Brain pericyte (primary cell): ENCODE data around the gene TRIM33.

Source experiments
- DNase-seq: peaks from one replicate; pipeline ENCODE4 v3.0.0-alpha.2; 2012; ENCODE audit warnings: low read depth, low spot score

The TRIM33 gene

DNA sequence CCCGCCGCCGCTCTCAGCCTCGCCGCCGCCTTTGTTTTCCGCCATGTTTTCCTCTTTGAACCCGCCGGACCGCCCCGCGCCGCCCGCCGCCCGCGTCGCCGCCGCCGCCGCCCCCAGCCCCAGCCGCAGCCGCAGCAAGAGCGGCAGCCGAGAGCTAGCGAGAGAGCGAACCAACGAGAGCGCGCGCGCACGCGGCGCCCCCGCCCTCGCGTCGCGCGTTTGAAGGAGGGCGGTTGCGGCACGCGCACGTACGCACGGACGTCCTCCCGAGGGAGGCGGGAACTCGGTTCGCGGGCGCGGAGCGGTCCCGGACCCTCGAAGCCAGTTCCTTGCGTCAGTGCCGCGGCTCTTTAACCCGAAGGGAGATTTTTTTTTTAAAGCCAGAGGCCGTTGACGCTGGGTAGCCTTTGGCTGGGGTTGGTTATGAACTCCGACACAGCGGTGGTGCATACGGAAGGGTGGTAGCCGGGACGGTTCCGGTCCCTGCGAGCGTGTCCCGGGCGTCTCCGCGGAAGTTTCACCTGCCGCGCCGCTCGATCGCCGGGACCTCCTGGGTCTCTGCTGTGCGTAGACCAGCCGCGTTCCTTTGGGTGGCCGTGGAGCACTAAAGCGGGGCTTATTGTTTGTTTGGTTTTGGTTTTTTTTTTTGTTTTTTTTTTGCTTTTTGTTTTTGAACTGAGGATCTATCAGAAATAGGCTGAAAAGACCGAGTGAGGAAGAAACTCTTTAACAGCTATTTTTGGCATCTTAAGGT lies at the start of gene TRIM33:
TSS of gene TRIM33 (minus strand) at position 172 of the 754 bp plus-strand sequence. CDS start at position 45, 127 bp downstream.
- DNase-seq: peak; percentile 79

DNA sequence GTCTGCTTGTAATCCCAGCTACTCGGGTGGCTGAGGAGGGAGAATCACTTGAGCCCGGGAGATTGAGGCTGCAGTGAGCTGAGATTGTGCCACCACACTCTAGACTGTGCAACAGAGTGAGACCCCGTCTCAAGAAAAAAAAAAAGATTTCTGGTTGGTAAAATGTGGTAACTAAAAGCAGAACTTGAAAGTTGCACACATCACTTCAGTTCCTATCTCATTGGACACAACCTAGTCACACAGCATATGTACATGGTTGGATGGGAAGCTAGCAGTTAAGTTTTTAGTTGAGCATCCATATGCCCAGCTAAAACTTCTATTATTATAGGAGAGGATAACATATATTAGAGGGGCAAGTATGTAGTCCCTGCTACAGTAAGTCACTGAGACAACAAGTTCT lies 48.4 kb upstream of the TRIM33 start:
- no peak for DNase-seq

DNA sequence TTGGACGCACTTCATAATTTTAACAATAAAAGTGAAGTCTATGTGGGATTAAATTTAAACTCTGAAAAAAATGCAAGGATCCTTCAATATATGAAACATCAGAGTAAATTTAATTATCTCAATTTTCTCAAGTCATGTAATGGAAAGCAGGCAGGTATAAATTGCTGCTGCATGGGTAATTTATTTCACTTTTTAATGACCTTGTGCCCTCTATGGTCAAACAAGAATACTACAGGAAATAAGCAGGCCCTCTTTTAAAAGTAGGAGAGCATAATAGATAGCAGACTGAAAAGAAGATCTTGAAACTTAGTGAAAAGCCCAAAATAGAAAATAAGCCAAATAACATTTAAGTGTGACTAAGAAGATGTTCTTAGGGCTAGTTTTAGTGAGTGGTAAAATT lies 47.5 kb upstream of the TRIM33 start:
- no peak for DNase-seq

DNA sequence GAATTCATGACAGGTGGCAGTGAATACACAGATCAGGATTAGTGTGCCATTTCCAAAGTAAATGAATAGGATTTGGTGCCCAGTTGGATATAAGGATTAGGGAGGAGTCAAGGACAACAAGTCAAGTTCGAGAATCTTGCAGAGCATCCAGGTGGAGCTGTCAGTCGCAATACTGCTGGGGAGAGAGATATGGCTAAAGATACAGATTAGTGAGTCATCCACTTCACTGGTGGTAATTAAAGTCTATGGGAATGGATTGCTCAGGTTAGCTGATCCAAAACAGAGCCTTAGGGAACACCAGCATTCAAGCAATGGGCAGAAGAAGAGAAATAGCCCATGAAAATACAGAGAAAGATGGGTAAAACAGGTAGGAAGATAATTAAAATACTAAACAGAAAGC lies 43.6 kb upstream of the TRIM33 start:
- no peak for DNase-seq

DNA sequence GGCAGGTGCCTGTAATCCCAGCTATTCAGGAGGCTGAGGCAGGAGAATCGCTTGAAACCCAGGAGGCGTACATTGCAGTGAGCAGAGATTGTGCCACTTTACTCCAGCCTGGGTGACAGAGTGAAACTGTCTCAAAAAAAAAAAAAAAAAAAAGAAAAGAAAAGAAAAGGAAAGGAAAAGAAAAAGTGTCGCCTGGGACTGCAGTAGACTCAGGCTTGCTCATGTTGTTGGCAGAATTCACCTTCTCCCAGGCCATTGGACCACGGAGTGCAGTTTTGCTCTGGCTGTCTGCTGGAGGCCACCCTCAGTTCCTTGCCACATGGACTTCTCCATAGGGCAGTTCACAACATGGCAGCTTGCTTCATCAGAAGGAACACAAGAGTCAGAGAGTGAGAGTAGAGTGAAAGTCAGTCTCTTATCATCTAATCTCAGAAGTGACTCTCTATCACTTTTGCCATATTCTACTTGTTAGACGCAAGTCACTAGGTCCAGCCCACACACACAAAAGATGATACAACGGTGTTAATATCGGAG lies 41.2 kb upstream of the TRIM33 start:
- DNase-seq: no peak

DNA sequence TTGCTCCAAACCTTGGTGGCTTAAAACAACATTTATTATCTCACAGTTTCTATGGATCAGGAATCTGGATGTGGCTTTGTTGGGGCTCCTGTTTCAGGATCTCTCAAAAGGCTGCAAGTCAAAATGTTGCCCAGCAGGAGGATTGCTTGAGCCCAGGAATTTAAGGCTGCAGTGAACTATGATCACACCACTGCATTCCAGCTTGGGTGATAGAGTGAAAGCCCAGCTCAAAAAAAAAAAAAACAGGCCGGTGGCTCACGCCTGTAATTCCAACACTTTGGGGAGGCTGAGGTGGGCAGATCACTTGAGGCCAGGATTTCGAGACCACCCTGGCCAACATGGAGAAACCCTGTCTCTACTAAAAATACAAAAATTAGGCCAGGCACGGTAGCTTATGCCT lies 40.4 kb upstream of the TRIM33 start:
- no peak for DNase-seq

DNA sequence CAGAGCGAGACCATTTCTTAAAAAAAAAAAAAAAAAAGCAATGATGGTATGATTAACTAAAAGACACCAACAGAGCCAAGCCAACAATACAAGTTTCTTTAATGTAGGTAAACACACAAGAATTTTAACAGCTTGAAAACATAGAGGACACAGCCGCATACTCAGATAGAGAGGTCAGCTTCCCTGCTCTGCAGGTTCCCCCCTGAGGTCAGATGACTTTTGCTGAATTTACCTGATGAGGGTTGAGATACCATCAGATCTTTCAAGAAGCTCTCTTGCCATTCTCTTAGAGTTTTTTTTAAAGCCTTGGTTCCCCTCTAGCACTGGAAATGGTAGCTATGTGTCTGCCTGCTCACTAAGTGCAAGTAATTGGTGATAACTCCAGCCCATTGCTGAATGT lies 39.3 kb upstream of the TRIM33 start:
- DNase-seq: no peak

DNA sequence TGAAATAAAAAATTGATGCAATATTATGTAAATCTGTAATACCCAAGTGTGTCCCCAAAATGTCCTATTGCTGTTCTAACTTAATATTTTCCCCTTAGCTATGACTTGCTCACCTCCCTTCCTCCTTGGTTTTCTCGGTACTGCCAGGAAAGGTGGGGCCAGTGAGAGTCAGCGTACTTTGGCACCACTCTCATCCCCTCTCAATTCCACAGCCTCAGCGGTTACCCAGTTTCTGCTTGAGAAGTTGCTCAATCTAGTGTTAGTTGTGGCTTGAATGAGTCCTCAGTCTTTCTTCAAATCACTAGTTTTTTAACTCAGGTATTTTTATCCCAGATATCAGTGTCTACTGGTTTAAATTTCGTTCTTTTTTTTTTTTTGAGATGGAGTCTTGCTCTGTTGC lies 38.1 kb upstream of the TRIM33 start:
- DNase-seq: no peak

DNA sequence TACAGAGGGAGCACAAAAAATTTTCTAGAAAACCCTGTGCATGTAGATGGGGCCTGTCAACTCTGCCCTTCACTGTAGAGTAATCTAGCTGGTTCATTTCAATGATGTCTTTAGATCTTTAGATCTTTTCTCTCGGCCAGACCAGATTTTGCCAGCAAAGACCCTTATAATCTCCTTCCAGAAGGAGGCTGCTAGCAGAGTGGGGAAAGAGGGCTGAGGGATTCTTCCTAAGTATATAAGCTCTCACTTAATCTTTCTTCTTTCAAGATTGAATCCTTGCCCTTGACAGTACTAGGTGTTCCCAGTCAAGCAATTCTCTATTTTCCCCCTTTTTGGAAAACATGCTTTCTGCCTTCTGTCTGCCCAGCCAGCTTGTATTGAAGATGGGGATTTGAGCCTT lies 36.1 kb upstream of the TRIM33 start:
- no peak for DNase-seq

DNA sequence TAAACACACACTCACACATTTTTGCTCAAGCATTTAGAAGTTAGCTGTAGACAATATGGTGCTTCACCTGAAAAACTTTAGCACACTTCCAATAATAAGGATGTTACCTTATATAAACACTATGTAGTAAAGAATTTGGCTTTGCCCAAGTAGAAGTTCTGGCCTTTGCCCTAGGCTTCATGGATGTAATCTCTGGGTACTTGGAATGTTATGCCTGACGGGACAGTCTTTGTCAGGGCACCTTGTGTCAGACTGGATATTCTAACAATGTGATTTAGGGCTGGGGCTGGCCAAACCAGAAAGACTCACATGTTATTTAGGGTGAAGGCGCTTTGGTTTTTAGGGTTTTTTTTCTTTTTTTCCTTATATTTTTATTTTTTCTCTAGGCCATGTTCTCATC lies 34.8 kb upstream of the TRIM33 start:
- no peak for DNase-seq

DNA sequence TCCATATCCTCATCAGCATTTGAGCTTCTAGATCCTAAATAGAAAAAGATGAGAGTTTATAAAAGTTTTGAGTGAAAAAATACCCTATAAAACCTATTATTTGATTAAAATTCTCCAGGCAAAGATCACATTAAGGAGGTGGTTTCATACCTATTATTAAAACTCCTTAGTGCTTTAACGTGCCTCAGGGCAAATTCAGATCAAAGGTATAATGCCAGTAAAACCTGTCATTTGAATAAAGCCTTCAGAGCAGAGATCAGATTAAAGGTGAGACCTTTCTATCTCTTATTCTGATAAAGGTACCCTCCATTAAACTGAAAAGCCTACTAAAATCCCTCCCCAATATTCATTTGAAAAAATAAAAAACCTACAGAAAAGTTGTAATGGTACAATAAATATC lies 34.3 kb upstream of the TRIM33 start:
- DNase-seq: no peak

DNA sequence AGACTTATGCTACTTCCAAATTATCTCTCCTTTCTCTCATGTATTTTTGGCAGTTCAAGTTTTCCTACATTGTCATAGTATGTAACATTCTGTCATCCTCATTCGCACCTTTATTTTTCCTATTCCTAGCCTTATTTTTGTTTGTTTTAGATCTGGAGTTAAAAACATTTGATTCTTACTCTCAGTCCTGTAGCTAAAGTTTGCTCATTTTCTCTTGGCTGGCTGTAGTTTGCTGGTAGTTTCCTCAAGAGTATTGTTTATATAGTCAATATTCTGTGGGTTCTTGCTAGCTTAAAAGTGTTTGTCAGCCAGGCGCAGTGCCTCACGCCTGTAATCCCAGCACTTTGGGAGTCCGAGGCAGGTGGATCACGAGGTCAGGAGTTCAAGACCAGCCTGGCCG lies 29.8 kb upstream of the TRIM33 start:
- DNase-seq: no peak

DNA sequence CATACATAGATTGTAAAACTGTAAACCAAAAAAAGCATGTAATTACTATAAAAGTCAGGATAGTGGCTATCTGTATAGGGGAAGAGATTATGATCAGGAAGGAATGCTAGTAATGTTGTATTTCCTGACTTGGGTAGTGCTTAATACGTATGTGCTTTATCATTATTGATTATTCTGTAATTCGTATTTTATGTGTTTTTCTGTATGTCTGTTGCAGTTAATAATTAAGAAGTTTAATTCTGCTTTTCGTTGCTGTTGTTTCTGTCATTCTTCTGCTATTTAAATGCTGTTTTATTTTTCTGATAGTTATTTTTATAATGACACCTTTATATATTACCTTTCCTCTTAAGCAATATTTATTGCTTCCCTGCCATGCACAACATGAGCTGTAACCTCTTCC lies 29.3 kb upstream of the TRIM33 start:
- DNase-seq: no peak

DNA sequence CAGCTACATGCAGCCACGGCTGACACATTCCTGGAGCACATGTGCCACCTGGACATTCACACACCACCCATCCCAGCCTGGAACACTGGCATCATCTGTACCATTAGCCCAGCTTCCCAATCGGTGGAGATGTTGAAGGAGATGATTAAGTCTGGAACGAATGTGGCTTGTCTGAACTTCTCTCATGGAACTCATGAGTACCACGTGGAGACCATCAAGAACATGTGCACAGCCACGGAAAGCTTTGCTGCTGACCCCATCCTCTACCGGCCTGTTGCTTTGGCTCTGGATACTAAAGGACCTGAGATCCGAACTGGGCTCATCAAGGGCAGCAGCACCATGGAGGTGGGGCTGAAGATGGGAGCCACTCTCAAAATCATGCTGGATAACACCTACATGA lies 25.0 kb upstream of the TRIM33 start:
- no peak for DNase-seq

DNA sequence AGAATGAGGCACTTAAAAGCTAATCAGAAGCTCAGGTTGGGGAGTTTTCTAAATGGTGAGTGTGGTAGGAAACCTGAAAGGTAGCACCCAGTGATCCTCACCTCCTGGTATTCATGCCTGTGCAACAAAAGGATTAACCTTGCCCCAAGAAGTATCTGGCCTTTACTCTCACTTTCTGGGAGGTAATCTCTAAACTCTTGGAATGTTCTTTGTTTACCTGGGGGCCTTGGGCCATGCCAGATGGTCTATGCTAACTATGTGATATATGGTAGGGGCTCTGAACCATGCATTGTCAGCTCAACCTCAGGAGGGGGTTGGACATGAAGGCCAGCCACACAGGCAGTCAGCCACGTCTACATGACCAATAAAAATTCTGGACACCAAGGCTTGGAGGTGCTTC lies 24.4 kb upstream of the TRIM33 start:
- DNase-seq: no peak

DNA sequence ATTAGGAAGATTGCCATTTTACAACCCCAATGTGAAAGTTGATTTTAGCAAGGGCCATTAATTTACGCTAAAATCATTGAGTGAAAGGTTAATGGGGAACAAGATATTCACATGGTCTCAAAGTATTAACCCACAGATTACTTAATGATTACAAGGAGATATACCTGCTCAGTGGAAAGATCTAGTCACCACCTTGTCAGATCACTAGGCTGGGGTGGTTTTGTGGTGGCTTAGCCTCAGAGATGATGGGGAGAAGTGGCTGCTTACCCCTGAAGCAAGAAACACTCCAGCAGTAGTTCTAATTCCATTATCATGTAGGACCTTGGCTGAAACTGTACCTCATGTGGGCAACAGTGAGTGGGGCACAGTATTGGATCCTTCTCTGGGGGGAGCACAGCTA lies 20.1 kb upstream of the TRIM33 start:
- DNase-seq: no peak

DNA sequence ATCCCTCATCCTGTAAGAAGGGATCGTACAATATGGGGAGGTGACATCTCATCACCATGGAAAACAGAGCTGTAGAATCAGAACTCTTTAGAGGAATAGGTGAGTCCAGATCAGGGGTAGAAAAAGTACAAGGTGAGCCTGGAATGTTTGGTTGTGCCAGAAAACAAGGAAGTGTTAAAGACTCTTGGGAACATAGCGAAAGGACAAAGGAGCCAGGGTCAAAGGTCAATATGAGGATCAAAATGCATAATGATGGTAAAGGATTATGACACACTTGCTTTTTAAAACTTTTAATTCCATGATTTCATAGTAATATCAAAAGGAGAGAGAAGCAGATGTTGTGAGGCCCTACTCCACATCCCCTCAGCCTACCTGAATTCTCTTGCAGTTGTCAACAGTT lies 19.2 kb upstream of the TRIM33 start:
- no peak for DNase-seq

DNA sequence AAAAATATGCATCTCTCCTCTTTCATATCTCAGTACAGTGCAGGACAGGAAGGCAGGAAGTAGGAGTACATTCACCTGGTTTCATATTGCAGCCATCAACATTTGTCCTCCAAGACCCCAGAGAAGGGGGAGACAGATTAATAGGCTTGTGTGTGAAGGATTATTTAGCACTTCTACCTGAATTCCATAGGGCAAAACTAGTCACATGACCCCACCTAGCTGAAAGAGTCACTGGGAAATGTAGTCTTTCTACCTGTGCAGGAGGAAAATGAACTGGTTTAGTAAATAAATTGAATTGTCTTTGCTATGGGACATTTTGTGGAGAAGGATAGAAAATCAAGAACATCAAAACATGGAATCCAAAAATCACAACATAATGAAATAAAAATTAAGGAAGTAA lies 13.9 kb upstream of the TRIM33 start:
- no peak for DNase-seq

DNA sequence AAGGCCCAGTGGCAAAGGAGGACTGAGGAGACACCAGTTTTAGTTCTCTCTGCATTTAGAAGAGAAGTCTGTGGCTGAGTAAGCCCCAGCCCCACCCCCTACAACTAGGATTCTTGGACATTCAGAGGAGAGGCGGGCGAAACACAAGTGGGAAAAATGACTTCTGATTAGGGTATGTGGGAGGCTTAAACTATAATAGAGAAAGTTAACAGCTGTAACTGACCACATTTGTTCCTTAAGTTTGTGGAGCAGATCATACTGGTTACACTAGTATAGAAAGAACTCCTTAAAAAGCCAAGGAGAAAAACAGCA lies 11.2 kb upstream of the TRIM33 start:
- no peak for DNase-seq

DNA sequence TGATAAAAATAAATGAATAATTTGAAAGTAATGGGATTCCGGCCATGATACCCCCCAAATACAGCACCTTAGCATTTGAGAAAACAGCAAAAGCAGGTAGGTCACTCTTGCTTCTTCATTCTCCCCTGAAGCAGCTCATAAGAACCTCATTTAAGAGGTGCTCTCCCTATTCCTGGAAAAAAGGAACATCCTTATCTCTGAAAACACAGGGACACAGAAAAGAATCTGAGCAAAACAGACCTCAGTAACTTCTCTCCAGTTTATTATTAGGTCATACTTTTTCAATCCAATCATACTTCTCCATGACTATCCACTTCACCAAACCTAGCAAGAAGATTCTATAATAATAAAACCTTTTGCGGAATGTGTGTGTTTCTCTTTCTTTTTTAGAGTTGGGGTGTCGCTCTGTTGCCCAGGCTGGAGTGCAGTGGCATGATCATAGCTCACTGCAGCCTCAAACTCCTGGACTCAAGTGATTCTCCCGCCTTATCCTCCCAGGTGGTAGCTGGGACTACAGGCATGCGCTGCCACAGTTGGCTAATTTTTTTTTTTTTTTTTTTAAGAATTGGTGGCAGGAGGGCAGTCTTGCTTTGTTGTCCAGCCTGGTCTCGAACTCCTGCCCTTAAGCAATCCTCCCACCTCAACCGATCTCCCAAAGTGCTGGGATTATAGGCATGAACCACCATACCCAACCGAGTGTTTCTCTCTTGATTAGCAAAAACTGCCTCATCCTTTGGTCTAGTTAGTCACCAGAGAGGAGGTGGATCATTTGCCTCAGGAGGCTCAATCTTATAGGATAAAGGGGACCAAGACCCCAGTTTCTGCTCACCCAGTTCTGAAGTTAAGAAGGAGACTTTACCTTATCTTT lies 10.6 kb upstream of the TRIM33 start:
- DNase-seq: no peak

DNA sequence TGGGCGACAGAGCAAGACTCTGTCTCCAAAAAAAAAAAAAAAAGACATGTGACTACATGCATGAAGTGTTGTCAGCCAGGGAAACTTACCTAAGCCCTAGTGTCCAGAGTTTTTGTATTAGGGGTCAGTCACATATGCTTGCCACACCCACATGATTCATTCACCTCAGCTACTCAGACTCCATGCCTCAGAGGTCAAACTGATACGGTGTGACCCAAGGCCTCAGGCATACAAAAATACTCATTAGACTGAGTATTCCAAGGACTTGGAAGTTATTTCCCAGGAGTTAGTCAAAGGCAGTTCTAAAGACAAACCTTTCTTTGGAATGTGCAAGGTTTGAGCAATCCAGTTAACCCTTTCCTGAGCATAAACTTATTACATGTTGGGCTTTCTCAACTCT lies 6.3 kb upstream of the TRIM33 start:
- DNase-seq: no peak

DNA sequence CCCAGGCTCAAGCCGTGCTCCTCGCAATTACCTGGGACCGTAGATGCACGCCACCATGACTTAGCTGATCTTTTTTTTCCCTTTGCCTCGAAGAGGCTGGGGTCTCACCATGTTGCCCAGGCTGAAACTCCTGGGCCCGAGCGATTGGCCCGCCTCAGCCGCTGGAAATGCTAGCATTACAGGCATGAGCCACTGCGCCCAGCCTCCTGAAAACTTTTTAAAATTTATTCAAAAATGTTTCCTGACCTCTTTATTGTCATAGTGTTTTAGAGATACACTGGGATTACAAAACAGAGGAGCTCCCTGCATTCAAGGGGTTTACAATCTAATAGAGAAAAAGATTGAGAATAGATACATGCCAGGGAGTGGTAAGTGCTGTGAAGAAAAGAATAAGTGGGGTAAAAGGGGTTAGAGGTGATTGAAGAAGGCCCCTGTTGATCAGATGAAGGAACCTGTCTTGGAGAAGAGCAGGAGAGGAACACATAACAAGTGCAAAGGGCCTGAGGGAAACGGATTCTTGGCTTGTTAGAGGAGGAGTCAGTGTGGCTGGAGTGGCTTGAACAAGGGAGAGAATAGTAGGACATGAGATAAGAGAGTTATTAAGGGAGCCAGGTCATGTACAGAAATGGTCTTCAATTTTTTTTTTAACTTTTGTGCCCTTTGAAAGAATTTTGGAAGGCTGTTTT lies 1.7 kb upstream of the TRIM33 start:
- DNase-seq: no peak
